Esophagus squamous epithelium (tissue), 4 donors: Measurements from ENCODE around the gene SMAD7.

ENCODE experiments used
- CTCF ChIP-seq, 6 experiments: fragments of 450-650 bp in 4 of 6; fragments of 200-600 bp in 2 of 6; sonication (generic) in 2 of 6; IDR thresholded peaks; one replicate each; pipeline ENCODE4 v1.5.1; 2016 to 2019; ENCODE audit warnings: antibody characterized with exemption in 6 of 6, mild to moderate bottlenecking in 4 of 6, moderate library complexity in 4 of 6
- POLR2A ChIP-seq, 4 donors: fragments of 450-650 bp; IDR thresholded peaks; one replicate each; pipeline ENCODE4 v1.6.1; 2017; ENCODE audit warnings: antibody characterized with exemption in 4 of 4, mild to moderate bottlenecking in 4 of 4, moderate library complexity in 3 of 4

DNA sequence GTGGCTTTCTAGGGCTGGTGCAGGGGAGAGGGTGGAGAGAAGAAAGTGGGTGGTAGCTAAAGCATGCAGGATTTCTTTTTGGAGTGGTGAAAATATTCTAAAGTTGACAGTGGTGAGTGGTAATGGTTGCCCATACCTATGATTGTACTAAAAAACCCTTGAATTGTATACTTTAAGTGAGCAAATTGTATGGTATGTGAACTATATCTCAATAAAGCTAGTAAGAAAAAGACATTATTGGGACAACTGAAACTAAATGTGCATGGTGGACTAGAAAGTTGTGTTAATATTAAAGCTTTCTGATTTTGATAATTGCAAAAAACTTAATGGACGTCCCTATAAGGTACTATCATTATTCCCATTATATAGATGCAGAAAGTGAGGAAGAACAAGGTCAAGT lies 50.3 kb downstream of the SMAD7 start:
- TF ChIP-seq CTCF (IDR thresholded peaks at IDR 0.05) (no peak), POLR2A (IDR thresholded peaks at IDR 0.05) (no peak)
